Measurements from ENCODE around the gene UBE2C.
A peak's percentile ranks its signal among the peaks of the same experiment; 100 is the strongest.
"Not testable (repeated sequence)": the region's sequence is repeated elsewhere in the genome, so short reads cannot be mapped to it uniquely, and the experiment has no call there.

The UBE2C gene

DNA sequence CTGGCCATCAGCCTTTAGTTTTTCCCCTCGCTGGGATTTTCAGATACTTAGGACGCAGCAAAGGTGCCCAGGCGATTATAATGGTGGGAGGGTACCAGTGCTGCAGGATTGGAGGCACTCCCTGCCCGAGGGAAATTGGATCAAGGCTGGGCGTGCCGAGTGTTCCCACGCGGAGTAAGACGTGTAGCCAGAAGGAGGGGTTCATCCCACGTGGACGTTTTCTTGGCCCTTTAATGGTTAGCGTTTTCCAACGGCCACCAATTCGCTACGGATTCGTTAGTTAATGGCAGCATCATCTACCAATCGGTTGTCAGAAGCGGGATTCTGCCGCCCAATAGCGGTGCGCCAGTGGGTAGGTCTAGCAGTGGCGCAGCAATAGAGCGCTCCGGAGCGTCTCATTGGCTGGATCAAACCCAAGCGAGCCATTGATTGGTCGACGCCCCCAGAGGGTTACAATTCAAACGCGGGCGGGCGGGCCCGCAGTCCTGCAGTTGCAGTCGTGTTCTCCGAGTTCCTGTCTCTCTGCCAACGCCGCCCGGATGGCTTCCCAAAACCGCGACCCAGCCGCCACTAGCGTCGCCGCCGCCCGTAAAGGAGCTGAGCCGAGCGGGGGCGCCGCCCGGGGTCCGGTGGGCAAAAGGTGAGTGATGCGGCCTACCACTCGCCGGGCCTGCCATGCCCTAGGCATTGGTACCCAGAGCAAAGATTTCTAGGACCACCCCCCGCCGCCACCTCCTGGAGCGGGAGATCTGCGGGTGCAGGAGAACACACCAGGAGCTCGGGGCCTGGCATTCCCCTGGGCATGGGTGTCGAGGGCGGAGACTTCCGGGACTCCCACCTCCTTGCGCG, at the start of gene UBE2C:
Gene UBE2C, plus strand, starts transcription at position 488 of the 849 bp plus-strand sequence. Its CDS starts 52 bp downstream, at position 540.
- Mint-ChIP-seq H3K4me1 (ENCODE audit: low read depth) (peaks cover 26% of the 10 kb centered on the region), H3K9me3 (no peaks in the 10 kb centered on the region), H3K4me3 (peak within 1 kb of the TSS; percentile 96), H3K27me3 (ENCODE audit: low read depth) (no peaks in the 10 kb centered on the region), H3K36me3 (ENCODE audit: low read depth) (peaks cover 46% of the 10 kb centered on the region), H3K27ac (peak within 1 kb of the TSS; percentile 87)

- H3K9me3 Mint-ChIP-seq; H3K27ac Mint-ChIP-seq; H3K4me1 Mint-ChIP-seq (ENCODE audit: low read depth); H3K4me3 Mint-ChIP-seq; H3K36me3 Mint-ChIP-seq (ENCODE audit: low read depth); H3K27me3 Mint-ChIP-seq (ENCODE audit: low read depth): not testable (repeated sequence)
Observed at GRCh38 chr20:45764618-45765282, 47.7 kb upstream of the UBE2C start.

DNA sequence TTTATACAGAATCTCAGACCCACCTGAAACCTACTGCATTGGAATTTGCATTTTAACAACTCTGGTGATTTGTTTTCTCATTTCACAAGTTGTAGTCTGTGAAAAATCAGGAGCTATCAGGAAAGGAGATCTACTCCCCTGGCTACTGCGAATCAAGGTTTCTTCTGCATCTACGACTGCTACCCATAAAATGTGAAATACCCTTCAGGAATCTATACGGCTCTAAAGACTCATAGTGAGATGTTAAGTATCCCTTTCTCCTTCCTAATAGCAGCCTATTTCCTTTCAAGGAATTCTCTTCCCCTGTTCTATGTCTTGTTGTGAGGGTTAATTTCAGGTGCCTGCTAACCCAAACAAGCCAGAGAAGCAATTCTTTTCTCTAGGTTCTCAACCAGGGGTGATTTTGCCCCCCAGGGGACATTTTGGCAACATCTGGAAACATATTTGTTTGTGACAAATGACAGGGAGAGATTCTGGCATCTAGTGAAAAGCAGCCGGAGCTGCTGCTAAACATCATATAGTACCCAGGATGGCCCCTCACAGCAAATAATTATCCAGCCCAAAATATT, 47.1 kb upstream of the UBE2C start:
- no peak overlapping the region for H3K27ac Mint-ChIP-seq
- H3K9me3 Mint-ChIP-seq = no peaks in the 10 kb centered on the region
- no peaks in the 10 kb centered on the region for H3K36me3 Mint-ChIP-seq (ENCODE audit: low read depth)
- no peak overlapping the region for H3K4me3 Mint-ChIP-seq
- no peaks in the 10 kb centered on the region for H3K4me1 Mint-ChIP-seq (ENCODE audit: low read depth)
- peaks cover 4% of the 10 kb centered on the region for H3K27me3 Mint-ChIP-seq (ENCODE audit: low read depth)

GRCh38 chr20:45765980-45766379, 46.5 kb upstream of the UBE2C start:
- peaks cover 4% of the 10 kb centered on the region for H3K27me3 Mint-ChIP-seq (ENCODE audit: low read depth)

DNA sequence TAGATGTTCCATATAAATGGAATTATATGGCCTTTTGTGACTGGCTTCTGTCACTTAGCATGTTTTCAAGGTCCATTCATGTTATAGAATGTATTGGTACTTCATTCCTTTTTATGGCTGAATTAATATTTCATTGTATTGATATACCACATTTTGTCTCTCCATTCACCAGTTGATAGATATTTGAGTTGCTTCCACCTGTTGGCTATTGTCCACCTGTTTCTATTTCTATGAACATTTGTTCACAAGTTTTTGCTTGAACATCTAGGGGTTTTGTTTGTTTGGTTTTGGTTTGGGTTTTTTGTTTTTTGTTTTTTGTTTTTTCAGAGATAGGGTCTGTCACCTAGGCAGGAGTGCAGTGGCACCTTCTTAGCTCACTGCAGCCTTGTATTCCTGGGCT, 44.0 kb upstream of the UBE2C start:
- Mint-ChIP-seq H3K27ac (no peak overlapping the region), H3K36me3 (ENCODE audit: low read depth) (no peaks in the 10 kb centered on the region), H3K27me3 (ENCODE audit: low read depth) (peaks cover 4% of the 10 kb centered on the region), H3K4me1 (ENCODE audit: low read depth) (peaks cover 7% of the 10 kb centered on the region), H3K4me3 (no peak overlapping the region), H3K9me3 (no peaks in the 10 kb centered on the region)

More at GRCh38 chr20:45765980-45766379, 46.5 kb upstream of the UBE2C start:
- Mint-ChIP-seq H3K4me1 (ENCODE audit: low read depth) (peaks cover 4% of the 10 kb centered on the region), H3K4me3 (no peak overlapping the region), H3K9me3 (no peaks in the 10 kb centered on the region), H3K27ac (no peak overlapping the region), H3K36me3 (ENCODE audit: low read depth) (no peaks in the 10 kb centered on the region)

GRCh38 chr20:45771182-45771759, 41.2 kb upstream of the UBE2C start:
- Mint-ChIP-seq H3K27me3 (ENCODE audit: low read depth) (no peaks in the 10 kb centered on the region), H3K4me3 (no peak overlapping the region), H3K27ac (no peak overlapping the region), H3K9me3 (no peaks in the 10 kb centered on the region), H3K36me3 (ENCODE audit: low read depth) (no peaks in the 10 kb centered on the region), H3K4me1 (ENCODE audit: low read depth) (peaks cover 7% of the 10 kb centered on the region)

DNA sequence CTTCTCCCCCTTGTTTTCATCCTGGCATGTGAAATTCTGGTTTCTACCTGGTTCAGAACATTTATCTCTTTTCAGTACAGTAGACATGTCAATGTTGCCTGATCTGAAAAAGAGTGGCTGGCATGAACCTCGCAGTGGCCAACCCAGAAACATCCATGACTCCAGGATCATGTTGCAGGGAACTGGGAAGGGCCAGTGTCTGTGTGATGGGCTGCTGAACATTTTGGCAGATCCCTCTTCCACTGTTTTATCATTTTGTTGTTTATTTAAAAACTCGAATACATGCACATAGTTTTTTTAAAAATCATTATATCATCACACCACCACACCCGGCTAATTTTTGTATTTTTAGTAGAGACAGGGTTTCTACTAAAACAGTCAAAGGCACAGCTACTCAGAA, 39.8 kb upstream of the UBE2C start:
- H3K27ac Mint-ChIP-seq = no peak overlapping the region
- H3K4me1 Mint-ChIP-seq (ENCODE audit: low read depth) = peaks cover 7% of the 10 kb centered on the region
- H3K36me3 Mint-ChIP-seq (ENCODE audit: low read depth) = no peaks in the 10 kb centered on the region
- H3K9me3 Mint-ChIP-seq = no peaks in the 10 kb centered on the region
- peaks cover 4% of the 10 kb centered on the region for H3K27me3 Mint-ChIP-seq (ENCODE audit: low read depth)
- H3K4me3 Mint-ChIP-seq = no peak overlapping the region

DNA sequence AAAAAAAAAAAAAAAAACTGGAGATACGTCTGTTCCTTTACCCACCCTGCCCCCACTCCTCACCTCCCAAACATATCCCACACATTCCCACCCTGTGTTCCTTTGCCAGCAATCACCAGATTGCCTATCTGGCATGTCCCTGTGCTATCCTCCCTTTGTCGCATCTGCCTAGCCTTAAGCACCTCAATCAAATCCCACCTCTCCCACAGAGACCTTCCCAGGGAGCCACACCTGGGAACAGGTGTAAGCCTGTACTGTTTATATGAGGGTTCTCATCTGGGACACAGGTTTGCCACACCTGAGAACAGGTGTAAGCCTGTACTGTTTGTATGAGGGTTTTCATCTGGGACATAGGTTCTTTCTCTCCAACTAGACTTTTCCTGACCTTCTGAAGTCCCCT, 37.5 kb upstream of the UBE2C start:
- peaks cover 11% of the 10 kb centered on the region for H3K4me1 Mint-ChIP-seq (ENCODE audit: low read depth)
- peaks cover 7% of the 10 kb centered on the region for H3K27me3 Mint-ChIP-seq (ENCODE audit: low read depth)
- H3K27ac Mint-ChIP-seq = no peak overlapping the region
- H3K36me3 Mint-ChIP-seq (ENCODE audit: low read depth) = no peaks in the 10 kb centered on the region
- no peaks in the 10 kb centered on the region for H3K9me3 Mint-ChIP-seq
- H3K4me3 Mint-ChIP-seq = no peak overlapping the region

DNA sequence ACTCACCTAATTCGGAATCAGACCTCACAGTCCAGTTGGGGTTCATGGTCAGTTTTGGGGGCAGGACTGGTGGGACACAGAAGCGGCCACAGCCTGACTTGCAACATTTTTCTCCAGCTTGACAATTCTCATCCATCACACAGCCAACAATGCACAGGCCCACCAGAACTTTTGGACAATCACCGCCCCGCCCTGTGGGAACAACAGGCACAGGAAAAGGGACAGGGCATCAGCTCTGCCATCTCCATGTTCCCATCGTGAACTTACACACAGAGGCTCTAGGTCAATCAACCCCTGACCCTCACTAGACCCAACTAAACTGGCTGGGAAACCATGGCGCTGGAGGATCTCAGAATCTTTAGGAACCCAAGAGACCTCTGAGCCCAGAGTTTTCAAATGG, 37.0 kb upstream of the UBE2C start:
- H3K4me1 Mint-ChIP-seq (ENCODE audit: low read depth) = peaks cover 11% of the 10 kb centered on the region
- no peak overlapping the region for H3K4me3 Mint-ChIP-seq
- peaks cover 7% of the 10 kb centered on the region for H3K27me3 Mint-ChIP-seq (ENCODE audit: low read depth)
- no peaks in the 10 kb centered on the region for H3K36me3 Mint-ChIP-seq (ENCODE audit: low read depth)
- no peak overlapping the region for H3K27ac Mint-ChIP-seq
- no peaks in the 10 kb centered on the region for H3K9me3 Mint-ChIP-seq

DNA sequence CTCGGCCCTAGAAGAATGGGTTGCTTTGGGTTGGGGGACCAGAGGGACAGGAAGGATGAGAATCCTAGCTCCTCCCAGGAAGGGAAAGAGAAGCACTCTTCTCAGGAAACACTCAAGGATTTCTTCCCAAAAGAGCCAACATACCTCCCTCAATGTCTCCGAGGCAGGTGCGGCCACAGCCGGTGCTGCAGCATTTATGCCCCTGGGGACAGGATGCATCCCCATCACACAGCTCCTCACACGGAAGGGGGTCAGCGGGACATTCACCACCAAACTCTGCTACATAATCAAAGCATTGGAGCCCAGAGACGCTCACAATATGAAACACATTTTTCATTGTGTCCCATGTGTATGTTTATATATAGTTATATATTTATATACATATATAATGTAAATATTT, 35.5 kb upstream of the UBE2C start:
- H3K4me1 Mint-ChIP-seq (ENCODE audit: low read depth) = peaks cover 5% of the 10 kb centered on the region
- no peak overlapping the region for H3K27ac Mint-ChIP-seq
- H3K36me3 Mint-ChIP-seq (ENCODE audit: low read depth) = no peaks in the 10 kb centered on the region
- H3K27me3 Mint-ChIP-seq (ENCODE audit: low read depth) = peaks cover 7% of the 10 kb centered on the region
- H3K9me3 Mint-ChIP-seq = no peaks in the 10 kb centered on the region
- no peak overlapping the region for H3K4me3 Mint-ChIP-seq

DNA sequence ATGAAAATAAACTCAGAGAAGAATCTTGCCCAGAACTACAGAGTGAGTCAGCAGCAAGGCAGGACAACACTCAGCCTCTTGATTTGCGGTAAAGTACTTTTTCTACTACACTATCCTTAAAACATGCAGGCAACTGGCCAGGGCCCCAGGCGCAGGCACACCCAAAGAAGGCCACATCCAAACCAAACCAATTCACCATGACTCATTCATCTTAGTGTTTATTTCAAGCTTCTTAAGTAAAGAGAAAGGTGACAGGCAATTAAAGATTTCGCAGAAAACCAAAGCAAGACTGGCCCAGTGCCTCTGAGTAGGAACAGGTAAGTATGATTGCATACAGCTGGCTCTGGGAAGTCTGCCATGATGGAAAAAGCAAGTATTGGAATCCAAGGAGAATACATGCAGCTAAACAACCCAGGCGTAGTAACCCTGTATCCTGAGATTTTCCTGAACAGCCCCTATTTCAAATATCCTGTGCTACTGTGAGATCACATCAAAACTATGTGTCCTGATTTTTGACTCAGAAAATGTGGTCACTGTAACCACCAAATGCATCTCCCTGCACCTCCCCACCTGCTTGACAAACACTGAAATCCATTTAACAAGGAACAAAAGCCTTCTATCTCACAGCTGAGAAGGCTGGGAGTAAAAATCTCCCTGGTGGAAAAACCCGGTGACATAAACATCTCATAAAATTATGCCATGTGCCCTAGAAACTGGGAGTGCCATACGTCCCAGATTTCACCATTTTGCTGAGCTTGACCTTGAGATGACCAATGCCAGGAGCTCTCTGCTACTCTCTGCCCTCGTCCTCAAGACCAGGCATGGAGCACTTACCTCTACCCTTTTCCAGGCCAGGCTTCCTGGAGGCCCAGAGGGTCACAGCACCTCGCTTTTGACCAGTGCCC, 33.2 kb upstream of the UBE2C start:
- Mint-ChIP-seq H3K4me3 (no peak overlapping the region), H3K4me1 (ENCODE audit: low read depth) (peaks cover 14% of the 10 kb centered on the region), H3K27me3 (ENCODE audit: low read depth) (peaks cover 7% of the 10 kb centered on the region), H3K27ac (peak overlapping the region; percentile 9), H3K9me3 (no peaks in the 10 kb centered on the region), H3K36me3 (ENCODE audit: low read depth) (no peaks in the 10 kb centered on the region)

DNA sequence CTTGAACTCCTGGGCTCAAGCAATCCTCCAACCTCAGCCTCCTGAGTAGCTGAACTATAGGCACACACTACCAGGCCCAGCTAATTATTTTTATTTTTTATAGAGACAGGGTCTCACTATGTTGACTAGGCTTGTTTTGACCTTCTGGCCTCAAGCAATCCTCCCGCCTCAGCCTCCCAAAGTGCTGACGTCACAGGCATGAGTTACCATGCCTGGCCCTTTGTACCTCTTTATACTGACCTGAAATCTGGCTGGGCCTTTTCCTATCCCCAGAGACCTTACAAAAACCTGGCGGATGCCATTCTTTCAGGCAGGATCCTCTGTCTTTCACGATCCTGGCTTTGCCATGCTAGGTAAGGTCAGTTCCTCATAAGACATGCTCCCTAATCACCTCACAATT, 32.3 kb upstream of the UBE2C start:
- no peak overlapping the region for H3K27ac Mint-ChIP-seq
- H3K4me1 Mint-ChIP-seq (ENCODE audit: low read depth) = peaks cover 14% of the 10 kb centered on the region
- no peak overlapping the region for H3K4me3 Mint-ChIP-seq
- H3K36me3 Mint-ChIP-seq (ENCODE audit: low read depth) = no peaks in the 10 kb centered on the region
- no peaks in the 10 kb centered on the region for H3K9me3 Mint-ChIP-seq
- peaks cover 7% of the 10 kb centered on the region for H3K27me3 Mint-ChIP-seq (ENCODE audit: low read depth)

GRCh38 chr20:45781391-45781931, 31.0 kb upstream of the UBE2C start:
- H3K27ac Mint-ChIP-seq = no peak overlapping the region
- H3K9me3 Mint-ChIP-seq = no peaks in the 10 kb centered on the region
- H3K4me3 Mint-ChIP-seq = no peak overlapping the region
- H3K36me3 Mint-ChIP-seq (ENCODE audit: low read depth) = no peaks in the 10 kb centered on the region
- H3K4me1 Mint-ChIP-seq (ENCODE audit: low read depth) = peaks cover 14% of the 10 kb centered on the region
- peaks cover 7% of the 10 kb centered on the region for H3K27me3 Mint-ChIP-seq (ENCODE audit: low read depth)

- Mint-ChIP-seq H3K4me1 (ENCODE audit: low read depth) (peaks cover 14% of the 10 kb centered on the region), H3K27ac (peak overlapping the region; percentile 53), H3K27me3 (ENCODE audit: low read depth) (peaks cover 1% of the 10 kb centered on the region), H3K9me3 (no peaks in the 10 kb centered on the region), H3K4me3 (no peak overlapping the region), H3K36me3 (ENCODE audit: low read depth) (no peaks in the 10 kb centered on the region)
Observed at GRCh38 chr20:45782890-45783289, 29.6 kb upstream of the UBE2C start.

Measured in T-helper 1 cell treated with Interleukin-12 subunit alpha and Interleukin-12 subunit beta and Interleukin-4 antibody, amounts not matched to agents 30 μg/mL and 1 μg/mL, for 36 hours (primary cell).